Activated T-cell treated with anti-CD3 and anti-CD28 coated beads, Interleukin-2, amount 50 U/mL, for 72 hours (primary cell): ENCODE data around the gene CCDC154. TPM values are rescaled to one million over a fixed set of nuclear protein-coding genes. Genes with fewer than 3 reads are reported as not detected.
"Not testable (repeated sequence)": the region's sequence is repeated elsewhere in the genome, so short reads cannot be mapped to it uniquely, and the experiment has no call there.

ENCODE experiments used
- ATAC-seq, 2 donors: fragments of 150-1000 bp; cut with Tn5 transposase; replicated peaks in 1 of 2; 2 replicates each; pipeline ENCODE4 v1.10.0; 2021; ENCODE audit warnings: moderate library complexity in 2 of 2, mild to moderate bottlenecking in 1 of 2
- DNase-seq, 2 donors: peaks; one replicate each; pipeline ENCODE4 v3.0.0; 2021 to 2022; ENCODE audit warnings: mixed read lengths in 1 of 2
- H3K27ac Mint-ChIP-seq: one replicate; pipeline ENCODE4 v1.8.0; 2022; ENCODE audit warnings: mild to moderate bottlenecking, moderate library complexity, mixed read lengths
- H3K27me3 Mint-ChIP-seq: one replicate; pipeline ENCODE4 v1.8.0; 2022; ENCODE audit warnings: low read depth, mixed read lengths
- H3K36me3 Mint-ChIP-seq, 2 donors: one replicate each; pipeline ENCODE4 v1.8.0; 2022; ENCODE audit warnings: mixed read lengths in 2 of 2, mild to moderate bottlenecking in 1 of 2; ENCODE audit not compliant: insufficient read depth in 2 of 2
- H3K4me1 Mint-ChIP-seq: one replicate; pipeline ENCODE4 v1.8.0; 2022; ENCODE audit warnings: low read depth, mixed read lengths
- H3K4me3 Mint-ChIP-seq, 2 donors: one replicate each; pipeline ENCODE4 v1.8.0; 2022; ENCODE audit warnings: mild to moderate bottlenecking in 2 of 2, mixed read lengths in 2 of 2, moderate library complexity in 2 of 2
- H3K9me3 Mint-ChIP-seq, 2 donors: one replicate each; pipeline ENCODE4 v1.8.0; 2022; ENCODE audit warnings: mixed read lengths in 2 of 2
- total RNA-seq, 2 donors: library from RNA; stranded (reverse); gene quantifications; one replicate each; pipeline ENCODE4 v1.2.3, GENCODE V29; 2022

CCDC154 gene
- total RNA-seq, 2 donors from 2014 or later = 2.7 to 3.4 TPM

DNA sequence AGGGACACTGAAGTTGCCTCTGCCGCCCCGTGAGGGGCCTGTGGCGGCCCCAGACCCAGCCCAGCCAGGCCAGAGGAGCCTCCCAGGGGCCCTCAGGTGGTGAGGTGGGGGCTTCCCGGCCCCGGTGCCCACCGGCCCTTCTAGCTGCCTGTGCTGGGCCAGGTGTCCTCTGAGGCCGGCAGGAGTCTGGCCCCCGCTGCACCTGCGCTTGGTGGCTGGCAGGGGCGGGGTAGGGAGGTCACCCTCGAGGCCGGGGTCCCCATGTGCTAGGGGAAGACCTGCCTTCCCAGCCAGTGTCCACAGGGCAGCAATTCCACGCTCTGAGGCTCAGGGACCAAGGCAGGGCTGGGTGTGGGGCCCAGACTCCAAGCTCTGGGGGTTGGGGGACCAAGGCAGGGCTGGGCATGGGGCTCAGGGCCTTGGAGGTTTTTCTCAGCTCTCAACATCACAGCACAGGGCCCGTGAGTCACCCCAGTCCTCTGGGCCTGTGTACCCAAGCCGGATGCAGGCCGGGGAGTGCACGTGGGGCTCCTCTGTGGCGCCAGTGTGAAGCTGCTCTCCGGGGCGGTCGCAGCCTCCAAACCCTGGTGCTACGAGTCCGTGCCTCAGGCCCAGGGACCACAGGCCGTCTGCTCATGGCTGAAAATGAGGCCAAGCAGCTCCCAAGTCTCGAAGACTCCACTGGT is 1.3 kb upstream of the CCDC154 start:
- no peak overlapping the region for H3K27ac Mint-ChIP-seq
- H3K9me3 Mint-ChIP-seq = no peaks in the 10 kb centered on the region
- no peaks in the 10 kb centered on the region for H3K4me1 Mint-ChIP-seq
- ATAC-seq (no peak), DNase-seq (no peak)
- no peaks in the 10 kb centered on the region for H3K27me3 Mint-ChIP-seq
- no peak overlapping the region for H3K4me3 Mint-ChIP-seq
- no peaks in the 10 kb centered on the region for H3K36me3 Mint-ChIP-seq

DNA sequence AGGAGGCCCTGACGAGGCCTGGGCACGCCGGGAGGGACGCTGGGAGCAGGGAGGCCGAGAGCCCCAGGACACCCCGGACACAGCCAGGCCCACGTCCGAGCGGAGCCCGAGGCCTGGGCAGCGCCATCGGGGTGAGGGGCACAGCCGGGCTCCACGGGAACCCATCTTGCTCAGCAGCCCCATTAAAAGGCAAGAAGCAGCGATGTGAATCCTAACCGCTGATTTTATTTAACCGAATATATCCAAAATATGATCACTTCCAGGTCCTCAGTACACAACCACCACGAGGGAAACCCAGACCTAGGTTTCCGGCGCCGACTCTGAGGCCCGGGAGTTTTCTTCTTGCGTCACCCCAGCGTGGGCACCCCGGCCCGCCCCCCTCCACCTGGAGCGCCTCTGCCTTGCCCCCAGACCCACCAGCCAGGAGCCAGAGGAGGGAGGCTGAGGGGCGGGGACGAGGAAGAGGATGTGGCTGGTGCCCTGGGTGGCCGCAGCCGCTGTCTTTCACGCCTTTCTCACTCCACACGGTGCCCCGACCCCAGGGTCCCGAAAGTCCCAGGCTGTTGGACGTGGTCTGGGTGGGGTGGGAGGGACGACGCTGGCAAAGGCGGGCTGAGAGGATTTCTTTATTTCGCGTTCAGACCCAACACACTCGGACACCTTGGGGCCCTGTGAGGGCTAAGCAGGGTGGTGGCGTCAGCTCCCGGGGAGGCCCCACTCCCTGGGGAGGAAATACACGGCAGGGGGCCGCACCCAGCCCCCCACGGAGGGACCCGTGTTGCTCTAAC is 568 bp upstream of the CCDC154 start:
- ATAC-seq = no peak

DNA sequence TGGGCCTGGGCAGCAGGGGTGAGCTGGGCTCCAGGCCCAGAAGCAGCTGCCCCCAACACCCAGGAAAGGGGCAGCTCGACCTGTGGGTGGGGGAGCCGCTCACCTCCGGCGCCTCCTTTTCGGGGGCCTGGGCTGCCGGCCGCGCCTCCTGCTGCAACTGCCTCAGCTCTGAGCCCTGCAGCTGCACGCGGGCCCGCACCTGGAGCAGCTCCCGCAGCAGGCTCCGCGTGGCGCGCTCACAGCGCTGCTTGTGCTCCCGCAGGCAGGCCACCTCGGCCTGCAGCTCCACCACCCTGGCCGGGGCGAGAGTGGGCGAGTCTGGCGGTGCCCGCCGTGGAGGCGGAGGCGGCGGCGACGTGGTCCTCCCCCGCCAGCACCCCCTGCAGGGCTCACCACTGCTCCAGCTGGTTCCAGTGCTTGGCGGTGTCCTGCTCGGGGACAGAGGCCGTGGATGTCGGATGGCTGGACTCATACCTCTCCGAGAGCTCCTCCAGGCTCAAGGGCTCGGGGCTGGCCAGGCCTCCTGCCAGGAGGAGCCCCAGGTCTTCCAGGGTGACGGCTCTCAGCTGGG is 868 bp downstream of the CCDC154 start:
- Mint-ChIP-seq H3K4me1 (no peaks in the 10 kb centered on the region), H3K36me3 (no peaks in the 10 kb centered on the region), H3K4me3 (no peak overlapping the region), H3K27ac (no peak overlapping the region), H3K27me3 (no peaks in the 10 kb centered on the region), H3K9me3 (no peaks in the 10 kb centered on the region)
- DNase-seq = no peak
- no peak for ATAC-seq

More for the DNA sequence above, 568 bp upstream of the CCDC154 start:
- H3K4me1 Mint-ChIP-seq = no peaks in the 10 kb centered on the region
- H3K27me3 Mint-ChIP-seq = no peaks in the 10 kb centered on the region
- no peak overlapping the region for H3K4me3 Mint-ChIP-seq
- H3K9me3 Mint-ChIP-seq = no peaks in the 10 kb centered on the region
- H3K36me3 Mint-ChIP-seq = no peaks in the 10 kb centered on the region
- no peak overlapping the region for H3K27ac Mint-ChIP-seq
- no peak for DNase-seq

DNA sequence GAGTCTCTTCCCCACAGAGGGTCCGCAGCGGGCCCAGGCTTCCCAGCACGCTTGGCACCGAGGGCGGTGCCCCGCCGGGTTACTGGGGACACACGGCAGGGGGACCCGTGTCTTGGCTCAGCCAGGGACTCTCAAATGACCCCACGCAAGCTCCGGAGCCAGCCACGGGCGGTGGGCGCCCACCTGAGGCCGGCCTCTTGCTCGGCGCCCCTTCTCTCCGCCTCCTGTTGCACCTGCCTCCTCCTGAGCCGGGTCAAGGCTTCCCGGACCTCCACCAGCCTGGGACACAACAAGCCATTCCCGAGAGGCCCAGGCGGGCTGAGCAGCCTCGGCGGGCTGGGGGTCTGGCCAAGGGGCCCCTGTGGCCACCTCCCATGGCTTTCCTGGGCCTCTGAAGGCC is 1.7 kb downstream of the CCDC154 start:
- no peak for ATAC-seq
- no peaks in the 10 kb centered on the region for H3K36me3 Mint-ChIP-seq
- no peaks in the 10 kb centered on the region for H3K4me1 Mint-ChIP-seq
- no peak overlapping the region for H3K27ac Mint-ChIP-seq
- no peak overlapping the region for H3K4me3 Mint-ChIP-seq
- no peaks in the 10 kb centered on the region for H3K27me3 Mint-ChIP-seq
- no peak for DNase-seq
- no peaks in the 10 kb centered on the region for H3K9me3 Mint-ChIP-seq

DNA sequence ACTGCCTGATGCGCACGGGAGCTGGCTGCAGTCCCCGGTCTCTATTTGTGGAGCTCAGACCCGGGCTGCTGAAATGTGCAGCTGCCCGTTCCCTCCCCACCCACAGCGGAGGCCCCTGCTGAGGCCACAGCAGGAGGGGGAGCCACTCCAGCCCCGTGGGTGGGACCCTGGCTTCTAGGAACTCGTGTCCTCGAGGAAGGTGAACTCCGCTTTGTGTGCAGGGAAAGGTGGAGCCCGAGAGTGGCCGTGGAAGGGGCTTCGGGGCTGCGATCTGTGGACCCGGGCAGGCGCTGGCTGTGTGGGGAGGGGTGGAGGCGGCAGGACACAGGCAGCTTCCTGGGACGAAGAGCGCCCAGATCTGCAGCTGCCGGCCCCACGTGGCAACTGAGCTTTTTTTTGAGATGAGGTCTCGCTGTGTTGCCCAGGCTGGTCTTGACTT is 2.9 kb downstream of the CCDC154 start:
- no peak for ATAC-seq
- Mint-ChIP-seq H3K27me3 (no peaks in the 10 kb centered on the region), H3K4me1 (no peaks in the 10 kb centered on the region), H3K9me3 (no peaks in the 10 kb centered on the region), H3K36me3 (no peaks in the 10 kb centered on the region), H3K4me3 (no peak overlapping the region), H3K27ac (no peak overlapping the region)
- DNase-seq = no peak

DNA sequence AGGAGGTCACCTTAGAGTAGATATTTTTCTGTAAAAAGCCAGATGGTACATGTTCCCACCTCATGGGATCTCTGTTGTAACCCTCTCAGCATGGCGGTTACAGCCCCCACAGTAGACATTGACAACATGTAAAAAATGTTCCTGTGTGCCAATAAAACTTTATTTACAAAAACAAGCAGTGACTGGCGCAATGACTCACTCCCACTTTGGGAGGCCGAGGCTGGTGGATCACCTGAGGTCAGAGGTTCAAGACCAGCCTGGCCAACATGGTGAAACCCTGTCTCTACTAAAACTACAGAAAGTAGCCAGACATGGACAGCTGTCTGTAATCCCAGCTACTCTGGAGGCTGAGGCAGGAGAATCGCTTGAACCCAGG is 4.7 kb downstream of the CCDC154 start:
- ATAC-seq, H3K4me3 Mint-ChIP-seq, H3K27ac Mint-ChIP-seq: not testable (repeated sequence)

DNA sequence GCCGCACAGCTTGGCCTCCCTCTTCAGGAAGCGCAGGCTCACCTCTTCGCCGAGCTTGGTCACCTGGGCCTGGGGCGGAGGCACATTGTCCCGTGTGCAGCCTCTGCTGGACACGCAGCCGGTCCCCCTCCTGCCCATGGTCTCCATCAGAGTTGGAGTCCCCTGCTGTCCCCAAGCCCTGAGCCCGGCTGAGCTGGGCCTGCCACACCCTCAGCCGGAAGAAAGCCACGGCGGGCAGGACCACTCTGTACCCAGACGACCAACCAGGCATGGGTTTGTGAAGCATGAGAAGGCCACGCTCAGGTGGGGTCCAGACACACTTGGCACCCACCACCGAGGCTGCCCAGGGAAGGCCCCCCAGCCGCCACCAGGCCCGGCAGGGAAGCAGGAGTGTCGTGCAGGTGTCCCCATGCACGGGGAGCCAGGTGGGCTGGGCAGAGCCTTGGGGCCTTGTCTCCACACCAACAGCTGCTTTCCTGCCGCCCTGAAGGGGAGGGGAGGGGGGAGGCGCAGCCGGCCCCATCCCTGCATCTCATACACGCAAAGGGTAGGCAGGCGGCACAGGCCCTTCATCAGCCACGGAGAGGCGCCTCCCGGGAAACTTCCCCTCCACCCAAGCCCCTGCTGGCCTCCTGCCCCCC is 5.2 kb downstream of the CCDC154 start:
- Mint-ChIP-seq H3K4me1 (no peaks in the 10 kb centered on the region), H3K27me3 (no peaks in the 10 kb centered on the region), H3K36me3 (no peaks in the 10 kb centered on the region), H3K9me3 (no peaks in the 10 kb centered on the region), H3K27ac (no peak overlapping the region), H3K4me3 (no peak overlapping the region)
- DNase-seq = no peak
- ATAC-seq = no peak

More for the DNA sequence above, 4.7 kb downstream of the CCDC154 start:
- not testable (repeated sequence) for H3K4me1 Mint-ChIP-seq, H3K9me3 Mint-ChIP-seq, H3K36me3 Mint-ChIP-seq, DNase-seq, H3K27me3 Mint-ChIP-seq

DNA sequence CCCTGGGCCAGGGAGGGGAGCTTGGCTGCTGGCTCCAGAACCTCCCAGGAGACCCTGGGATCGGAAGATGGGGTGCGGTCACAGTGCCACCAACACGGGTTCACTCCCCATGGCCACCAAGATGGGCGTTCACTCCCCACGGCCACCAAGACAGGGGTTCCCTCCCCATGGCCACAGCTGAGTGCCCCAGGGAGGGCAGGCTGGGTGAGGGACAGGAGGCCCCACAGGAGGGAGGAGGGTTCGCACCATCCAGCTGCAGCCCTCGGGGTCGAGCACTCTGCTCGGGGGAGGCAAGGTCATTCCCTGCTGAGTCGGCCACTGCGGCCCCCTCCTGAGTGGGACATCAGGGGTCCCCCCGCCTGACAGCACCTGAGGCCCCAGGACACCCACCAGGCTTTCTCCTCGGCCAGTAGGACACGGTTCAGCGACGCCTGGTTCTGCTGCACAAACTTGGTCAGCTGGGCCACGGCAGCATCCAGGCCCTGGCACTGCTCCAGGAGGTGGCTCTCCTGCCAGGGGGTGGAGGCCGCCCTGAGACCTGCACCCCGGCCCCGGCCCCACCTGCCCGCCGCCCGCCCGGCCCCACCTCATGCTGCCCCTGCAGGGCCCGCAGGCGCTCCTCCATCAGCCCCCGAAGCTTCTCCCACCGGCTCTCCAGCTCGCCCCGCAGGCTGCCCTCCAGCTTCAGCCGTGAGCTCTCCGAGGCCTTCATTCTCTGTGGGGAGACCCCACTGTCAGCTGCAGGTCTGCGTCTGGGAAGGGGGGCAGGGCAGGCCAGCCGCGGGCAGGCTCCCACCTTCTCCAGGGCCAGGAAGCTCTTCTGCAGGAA is 5.9 kb downstream of the CCDC154 start:
- Mint-ChIP-seq H3K36me3 (no peaks in the 10 kb centered on the region), H3K4me1 (no peaks in the 10 kb centered on the region), H3K9me3 (no peaks in the 10 kb centered on the region), H3K27ac (no peak overlapping the region), H3K27me3 (no peaks in the 10 kb centered on the region), H3K4me3 (no peak overlapping the region)
- ATAC-seq = no peak
- no peak for DNase-seq

DNA sequence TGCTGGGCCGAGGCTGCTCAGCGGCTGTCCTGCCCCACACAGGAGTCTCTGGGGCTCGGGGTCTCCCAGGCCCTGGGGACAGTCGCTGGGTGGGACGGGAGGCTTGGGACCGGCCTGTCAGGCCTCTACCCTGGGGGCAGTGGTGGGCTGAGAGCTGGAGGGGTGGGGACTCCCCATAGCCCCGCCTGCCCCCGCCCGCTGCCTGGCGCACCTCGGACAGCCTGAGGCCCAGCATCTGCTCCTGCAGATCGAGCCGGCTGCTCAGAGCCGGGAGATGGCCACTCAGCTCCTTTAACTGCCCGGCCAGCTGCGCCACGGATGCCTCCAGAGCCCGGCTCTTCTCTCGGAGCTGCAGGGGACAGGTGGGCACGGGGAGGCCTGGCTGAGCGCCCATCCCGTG is 6.8 kb downstream of the CCDC154 start:
- Mint-ChIP-seq H3K9me3 (no peaks in the 10 kb centered on the region), H3K27ac (no peak overlapping the region), H3K4me3 (no peak overlapping the region), H3K27me3 (no peaks in the 10 kb centered on the region), H3K4me1 (no peaks in the 10 kb centered on the region), H3K36me3 (no peaks in the 10 kb centered on the region)
- DNase-seq = no peak
- ATAC-seq = no peak

DNA sequence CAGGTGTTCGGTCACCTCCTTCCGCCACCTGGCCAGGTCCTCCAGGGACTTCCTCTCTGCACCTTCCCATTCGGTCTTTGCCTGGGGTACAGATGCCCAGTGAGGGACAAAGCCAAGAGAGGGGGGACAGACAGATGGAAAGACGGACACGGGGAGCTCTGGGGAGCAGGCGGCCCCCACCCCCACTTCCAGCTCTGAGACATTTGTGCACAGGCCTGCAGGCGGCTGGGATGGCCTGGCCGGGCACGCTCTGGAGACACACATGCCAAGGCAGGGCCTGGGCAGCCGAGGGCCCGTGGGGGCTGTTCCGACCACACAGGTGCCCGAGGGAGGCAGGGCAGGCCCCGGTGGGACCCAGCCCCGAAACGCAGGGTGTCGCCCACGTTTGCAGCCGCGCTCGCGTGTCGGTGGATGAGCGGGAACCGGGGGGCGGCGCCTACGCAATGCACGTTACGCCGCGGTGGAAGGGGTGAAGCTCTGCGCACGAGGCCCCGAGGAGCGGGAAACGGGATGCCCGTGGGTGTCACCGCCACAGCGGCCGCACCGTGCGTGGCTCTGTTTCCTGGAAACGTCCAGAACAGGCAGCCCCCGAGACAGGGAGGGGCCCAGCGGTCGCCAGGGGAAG is 7.5 kb downstream of the CCDC154 start:
- H3K27me3 Mint-ChIP-seq = no peaks in the 10 kb centered on the region
- ATAC-seq = no peak
- no peak overlapping the region for H3K4me3 Mint-ChIP-seq
- H3K36me3 Mint-ChIP-seq = no peaks in the 10 kb centered on the region
- no peak for DNase-seq
- no peaks in the 10 kb centered on the region for H3K9me3 Mint-ChIP-seq
- no peak overlapping the region for H3K27ac Mint-ChIP-seq
- H3K4me1 Mint-ChIP-seq = no peaks in the 10 kb centered on the region

DNA sequence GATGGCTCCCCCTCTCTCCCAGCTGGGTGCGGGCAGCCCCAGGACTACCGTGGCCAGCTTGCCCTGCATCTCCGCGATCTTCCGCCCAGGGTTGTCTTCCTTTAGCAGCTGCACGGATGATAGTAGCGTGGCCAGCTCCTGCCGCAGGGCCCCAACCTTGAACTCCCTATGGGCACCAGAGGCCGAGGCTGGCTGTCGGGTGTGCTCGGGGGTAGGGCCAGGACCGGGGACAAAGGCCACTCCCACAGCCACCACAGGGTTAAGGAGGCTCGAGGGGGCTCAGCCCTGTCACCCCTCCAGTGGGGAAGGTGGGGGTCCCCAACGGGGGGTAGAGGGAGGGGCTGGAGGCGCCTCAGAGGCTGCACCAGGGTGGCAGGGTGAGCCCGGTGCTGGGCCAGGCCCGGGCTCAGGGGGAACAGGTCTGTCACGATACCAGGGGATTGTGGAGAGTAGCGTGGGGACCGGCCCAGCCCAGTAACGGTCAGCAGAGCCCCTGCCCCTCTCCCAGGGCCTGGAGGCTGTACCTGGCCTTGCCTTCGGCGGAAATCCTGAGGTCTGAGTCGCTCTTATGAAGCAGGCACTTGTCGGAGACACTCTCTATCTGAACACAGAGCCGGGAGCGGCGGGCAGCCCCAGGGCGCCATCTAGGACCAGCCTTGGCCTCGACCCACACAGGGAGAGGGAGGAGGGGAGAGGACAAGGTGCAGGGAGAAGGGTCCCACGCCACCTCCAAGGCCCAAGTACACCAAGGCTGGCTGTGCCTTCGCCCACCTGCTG is 8.2 kb downstream of the CCDC154 start:
- no peaks in the 10 kb centered on the region for H3K36me3 Mint-ChIP-seq
- no peaks in the 10 kb centered on the region for H3K4me1 Mint-ChIP-seq
- H3K9me3 Mint-ChIP-seq = no peaks in the 10 kb centered on the region
- DNase-seq (no peak), ATAC-seq (no peak)
- no peak overlapping the region for H3K4me3 Mint-ChIP-seq
- no peaks in the 10 kb centered on the region for H3K27me3 Mint-ChIP-seq
- H3K27ac Mint-ChIP-seq = no peak overlapping the region
